GM12878 (cell line): ENCODE data around the gene TMEM256. TPM values are rescaled to one million over a fixed set of nuclear protein-coding genes. Genes with fewer than 3 reads are reported as not detected.

Source experiments
- BACH1 ChIP-seq: fragments of 450-650 bp; IDR thresholded peaks from 2 replicates; pipeline ENCODE4 v1.6.1; 2017; ENCODE audit warnings: mild to moderate bottlenecking, borderline replicate concordance
- BMI1 ChIP-seq: fragments of 450-650 bp; IDR thresholded peaks from 2 replicates; pipeline ENCODE4 v1.6.1; 2016; ENCODE audit warnings: mild to moderate bottlenecking, moderate library complexity, borderline replicate concordance
- EGR1 ChIP-seq, 2 experiments: IDR thresholded peaks; 1 replicate in 1 of 2; 2 replicates in 1 of 2; pipeline ENCODE4 v1.6.1; 2011 to 2012; ENCODE audit warnings: low read depth in 2 of 2, low read length in 2 of 2, borderline replicate concordance in 1 of 2, mild to moderate bottlenecking in 1 of 2, moderate library complexity in 1 of 2
- GABPA ChIP-seq: IDR thresholded peaks from 2 replicates; pipeline ENCODE4 v1.6.1; 2014; ENCODE audit warnings: antibody characterized with exemption, low read depth, mild to moderate bottlenecking, inconsistent platforms
- NFXL1 ChIP-seq: fragments of 450-650 bp; IDR thresholded peaks from 2 replicates; pipeline ENCODE4 v1.6.1; 2017; ENCODE audit warnings: antibody characterized with exemption, mild to moderate bottlenecking, borderline replicate concordance
- NRF1 ChIP-seq: conservative IDR thresholded peaks from 2 replicates; pipeline ENCODE4 v1.6.1; 2011; ENCODE audit warnings: mild to moderate bottlenecking, low read depth, low read length, improper control_type of control experiment
- RB1 ChIP-seq: fragments of 450-650 bp; formaldehyde crosslinking; IDR thresholded peaks from 2 replicates; pipeline ENCODE4 v1.6.1; 2017; ENCODE audit warnings: mild to moderate bottlenecking, borderline replicate concordance
- RFX5 ChIP-seq: IDR thresholded peaks from 2 replicates; pipeline ENCODE4 v1.6.1; 2011; ENCODE audit warnings: low read depth, low read length, improper control_type of control experiment
- SIN3A ChIP-seq: IDR thresholded peaks from 2 replicates; pipeline ENCODE4 v1.6.1; 2012; ENCODE audit warnings: low read depth, low read length, improper control_type of control experiment
- SIX5 ChIP-seq: IDR thresholded peaks from 2 replicates; pipeline ENCODE4 v1.6.1; 2011; ENCODE audit warnings: mild to moderate bottlenecking, low read depth, low read length, moderate library complexity; ENCODE audit not compliant: severe bottlenecking
- SREBF2 ChIP-seq: IDR thresholded peaks from 2 replicates; pipeline ENCODE4 v1.6.1; 2012; ENCODE audit warnings: mild to moderate bottlenecking, low read length
- STAT3 ChIP-seq: IDR thresholded peaks from 2 replicates; pipeline ENCODE4 v1.6.1; 2011; ENCODE audit warnings: low read depth, low read length, improper control_type of control experiment
- SUPT20H ChIP-seq: IDR thresholded peaks from 2 replicates; pipeline ENCODE4 v1.6.1; 2011; ENCODE audit warnings: low read depth, mild to moderate bottlenecking, low read length, moderate library complexity, borderline replicate concordance; ENCODE audit not compliant: control insufficient read depth
- polyA plus RNA-seq, 11 experiments: library from polyadenylated mRNA; depleted of rRNA in 4 of 11; unstranded in 6 of 11; stranded (reverse) in 5 of 11; fragments of >200 nt; fragmentation: Nextera tagmentation in 4 of 11; fragmentation: Illumina TruSeq in 1 of 11; extraction: Ambion mirVana in 4 of 11; extraction: Trizol in 1 of 11; gene quantifications; 1 replicate in 1 of 11; 2 replicates in 10 of 11; pipeline versions ENCODE4 v1.2.1 to v1.2.3, GENCODE V29; 2011 to 2016; ENCODE audit warnings: inconsistent platforms in 2 of 11, missing spikeins in 2 of 11, low read depth in 1 of 11
- total RNA-seq, 4 experiments: library from RNA; depleted of rRNA in 3 of 4; stranded (reverse); fragments of >200 nt in 3 of 4; fragmentation: Illumina TruSeq in 1 of 4; extraction: Trizol in 1 of 4; gene quantifications; 2 replicates each; pipeline versions ENCODE4 v1.2.1 to v1.2.3, GENCODE V29; 2013 to 2021
- TF ChIP-seq, protein P1 (sequence below): IDR thresholded peaks from 2 replicates; pipeline ENCODE4 v1.6.1; 2012; ENCODE audit warnings: mild to moderate bottlenecking, low read depth, low read length
- TF ChIP-seq, protein P2 (sequence below): IDR thresholded peaks from 2 replicates; pipeline ENCODE4 v1.6.1; 2012; ENCODE audit warnings: low read depth, low read length, improper control_type of control experiment
- TF ChIP-seq, protein P3 (sequence below): IDR thresholded peaks from 2 replicates; pipeline ENCODE4 v1.6.1; 2011; ENCODE audit warnings: mild to moderate bottlenecking, low read depth, low read length, moderate library complexity; ENCODE audit not compliant: insufficient replicate concordance
- TF ChIP-seq, protein P4 (sequence below): IDR thresholded peaks from 2 replicates; pipeline ENCODE4 v1.6.1; 2011; ENCODE audit warnings: low read depth, low read length, improper control_type of control experiment, borderline replicate concordance
- TF ChIP-seq, protein P5 (sequence below): fragments of 450-650 bp; IDR thresholded peaks from 2 replicates; pipeline ENCODE4 v1.6.1; 2018; ENCODE audit warnings: mild to moderate bottlenecking, low read depth, moderate library complexity; ENCODE audit not compliant: partially characterized antibody

The TMEM256 gene
- total and polyA plus RNA-seq, 10 of the 15 experiments (the other 5 are each of a cell fraction or from before 2014, with no cell fraction given) = 57.3 to 342 (median 95.7) TPM

DNA sequence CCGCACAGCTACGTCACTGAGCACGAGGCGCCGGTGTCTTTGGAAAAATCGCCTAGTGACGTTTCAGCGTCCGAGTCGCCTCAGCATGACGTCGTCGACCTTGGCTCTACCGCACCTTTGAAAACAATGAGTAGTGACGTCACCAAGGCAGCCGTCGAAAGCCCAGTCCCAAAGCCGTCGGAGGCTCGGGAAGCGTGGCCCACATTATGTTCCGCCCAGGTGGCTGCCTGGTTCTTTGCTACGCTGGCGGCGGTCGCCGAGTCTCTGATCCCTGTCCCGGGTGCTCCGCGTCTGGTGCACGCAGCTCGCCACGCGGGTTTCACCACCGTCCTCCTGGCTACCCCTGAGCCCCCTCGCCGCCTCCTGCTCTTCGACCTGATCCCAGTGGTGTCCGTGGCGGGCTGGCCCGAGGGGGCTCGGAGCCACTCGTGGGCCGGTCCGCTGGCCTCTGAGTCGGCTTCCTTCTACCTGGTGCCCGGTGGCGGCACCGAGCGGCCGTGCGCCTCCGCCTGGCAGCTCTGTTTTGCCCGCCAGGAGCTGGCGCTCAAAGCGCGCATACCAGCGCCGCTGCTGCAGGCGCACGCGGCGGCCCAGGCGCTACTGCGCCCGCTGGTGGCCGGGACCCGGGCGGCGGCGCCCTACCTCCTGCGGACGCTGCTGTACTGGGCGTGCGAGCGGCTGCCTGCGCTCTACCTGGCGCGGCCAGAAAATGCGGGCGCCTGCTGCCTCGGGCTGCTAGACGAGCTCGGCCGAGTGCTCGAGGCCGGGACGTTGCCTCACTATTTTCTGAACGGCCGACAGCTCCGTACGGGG, 32.9 kb upstream of the TMEM256 start (continued):
- TF ChIP-seq, protein P1, sequence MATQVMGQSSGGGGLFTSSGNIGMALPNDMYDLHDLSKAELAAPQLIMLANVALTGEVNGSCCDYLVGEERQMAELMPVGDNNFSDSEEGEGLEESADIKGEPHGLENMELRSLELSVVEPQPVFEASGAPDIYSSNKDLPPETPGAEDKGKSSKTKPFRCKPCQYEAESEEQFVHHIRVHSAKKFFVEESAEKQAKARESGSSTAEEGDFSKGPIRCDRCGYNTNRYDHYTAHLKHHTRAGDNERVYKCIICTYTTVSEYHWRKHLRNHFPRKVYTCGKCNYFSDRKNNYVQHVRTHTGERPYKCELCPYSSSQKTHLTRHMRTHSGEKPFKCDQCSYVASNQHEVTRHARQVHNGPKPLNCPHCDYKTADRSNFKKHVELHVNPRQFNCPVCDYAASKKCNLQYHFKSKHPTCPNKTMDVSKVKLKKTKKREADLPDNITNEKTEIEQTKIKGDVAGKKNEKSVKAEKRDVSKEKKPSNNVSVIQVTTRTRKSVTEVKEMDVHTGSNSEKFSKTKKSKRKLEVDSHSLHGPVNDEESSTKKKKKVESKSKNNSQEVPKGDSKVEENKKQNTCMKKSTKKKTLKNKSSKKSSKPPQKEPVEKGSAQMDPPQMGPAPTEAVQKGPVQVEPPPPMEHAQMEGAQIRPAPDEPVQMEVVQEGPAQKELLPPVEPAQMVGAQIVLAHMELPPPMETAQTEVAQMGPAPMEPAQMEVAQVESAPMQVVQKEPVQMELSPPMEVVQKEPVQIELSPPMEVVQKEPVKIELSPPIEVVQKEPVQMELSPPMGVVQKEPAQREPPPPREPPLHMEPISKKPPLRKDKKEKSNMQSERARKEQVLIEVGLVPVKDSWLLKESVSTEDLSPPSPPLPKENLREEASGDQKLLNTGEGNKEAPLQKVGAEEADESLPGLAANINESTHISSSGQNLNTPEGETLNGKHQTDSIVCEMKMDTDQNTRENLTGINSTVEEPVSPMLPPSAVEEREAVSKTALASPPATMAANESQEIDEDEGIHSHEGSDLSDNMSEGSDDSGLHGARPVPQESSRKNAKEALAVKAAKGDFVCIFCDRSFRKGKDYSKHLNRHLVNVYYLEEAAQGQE = no peak
- TF ChIP-seq EGR1 (IDR thresholded peaks at IDR 0.05; ENCODE audit: borderline replicate concordance in 1 of 2, low read depth in 2 of 2, low read length in 2 of 2) (peak in 1 of 2 experiments; percentile 27; a peak in 1 of 3 replicates), GABPA (no peak), BACH1 (no peak; the same call in 1 of the 2 replicates), RFX5 (no peak), SREBF2 (no peak), SUPT20H (no peak), SIN3A (no peak), BMI1 (no peak), NRF1 (no peak), SIX5 (no peak), STAT3 (no peak), RB1 (peak; percentile 36; the same call in 1 of the 2 replicates), NFXL1 (no peak)
- TF ChIP-seq, protein P2, sequence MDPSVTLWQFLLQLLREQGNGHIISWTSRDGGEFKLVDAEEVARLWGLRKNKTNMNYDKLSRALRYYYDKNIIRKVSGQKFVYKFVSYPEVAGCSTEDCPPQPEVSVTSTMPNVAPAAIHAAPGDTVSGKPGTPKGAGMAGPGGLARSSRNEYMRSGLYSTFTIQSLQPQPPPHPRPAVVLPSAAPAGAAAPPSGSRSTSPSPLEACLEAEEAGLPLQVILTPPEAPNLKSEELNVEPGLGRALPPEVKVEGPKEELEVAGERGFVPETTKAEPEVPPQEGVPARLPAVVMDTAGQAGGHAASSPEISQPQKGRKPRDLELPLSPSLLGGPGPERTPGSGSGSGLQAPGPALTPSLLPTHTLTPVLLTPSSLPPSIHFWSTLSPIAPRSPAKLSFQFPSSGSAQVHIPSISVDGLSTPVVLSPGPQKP = no peak
- TF ChIP-seq, protein P3, sequence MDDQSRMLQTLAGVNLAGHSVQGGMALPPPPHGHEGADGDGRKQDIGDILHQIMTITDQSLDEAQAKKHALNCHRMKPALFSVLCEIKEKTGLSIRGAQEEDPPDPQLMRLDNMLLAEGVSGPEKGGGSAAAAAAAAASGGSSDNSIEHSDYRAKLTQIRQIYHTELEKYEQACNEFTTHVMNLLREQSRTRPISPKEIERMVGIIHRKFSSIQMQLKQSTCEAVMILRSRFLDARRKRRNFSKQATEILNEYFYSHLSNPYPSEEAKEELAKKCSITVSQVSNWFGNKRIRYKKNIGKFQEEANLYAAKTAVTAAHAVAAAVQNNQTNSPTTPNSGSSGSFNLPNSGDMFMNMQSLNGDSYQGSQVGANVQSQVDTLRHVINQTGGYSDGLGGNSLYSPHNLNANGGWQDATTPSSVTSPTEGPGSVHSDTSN = no peak
- TF ChIP-seq, protein P4, sequence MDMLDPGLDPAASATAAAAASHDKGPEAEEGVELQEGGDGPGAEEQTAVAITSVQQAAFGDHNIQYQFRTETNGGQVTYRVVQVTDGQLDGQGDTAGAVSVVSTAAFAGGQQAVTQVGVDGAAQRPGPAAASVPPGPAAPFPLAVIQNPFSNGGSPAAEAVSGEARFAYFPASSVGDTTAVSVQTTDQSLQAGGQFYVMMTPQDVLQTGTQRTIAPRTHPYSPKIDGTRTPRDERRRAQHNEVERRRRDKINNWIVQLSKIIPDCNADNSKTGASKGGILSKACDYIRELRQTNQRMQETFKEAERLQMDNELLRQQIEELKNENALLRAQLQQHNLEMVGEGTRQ = no peak; the same call in 1 of the 2 replicates
- TF ChIP-seq, protein P5, sequence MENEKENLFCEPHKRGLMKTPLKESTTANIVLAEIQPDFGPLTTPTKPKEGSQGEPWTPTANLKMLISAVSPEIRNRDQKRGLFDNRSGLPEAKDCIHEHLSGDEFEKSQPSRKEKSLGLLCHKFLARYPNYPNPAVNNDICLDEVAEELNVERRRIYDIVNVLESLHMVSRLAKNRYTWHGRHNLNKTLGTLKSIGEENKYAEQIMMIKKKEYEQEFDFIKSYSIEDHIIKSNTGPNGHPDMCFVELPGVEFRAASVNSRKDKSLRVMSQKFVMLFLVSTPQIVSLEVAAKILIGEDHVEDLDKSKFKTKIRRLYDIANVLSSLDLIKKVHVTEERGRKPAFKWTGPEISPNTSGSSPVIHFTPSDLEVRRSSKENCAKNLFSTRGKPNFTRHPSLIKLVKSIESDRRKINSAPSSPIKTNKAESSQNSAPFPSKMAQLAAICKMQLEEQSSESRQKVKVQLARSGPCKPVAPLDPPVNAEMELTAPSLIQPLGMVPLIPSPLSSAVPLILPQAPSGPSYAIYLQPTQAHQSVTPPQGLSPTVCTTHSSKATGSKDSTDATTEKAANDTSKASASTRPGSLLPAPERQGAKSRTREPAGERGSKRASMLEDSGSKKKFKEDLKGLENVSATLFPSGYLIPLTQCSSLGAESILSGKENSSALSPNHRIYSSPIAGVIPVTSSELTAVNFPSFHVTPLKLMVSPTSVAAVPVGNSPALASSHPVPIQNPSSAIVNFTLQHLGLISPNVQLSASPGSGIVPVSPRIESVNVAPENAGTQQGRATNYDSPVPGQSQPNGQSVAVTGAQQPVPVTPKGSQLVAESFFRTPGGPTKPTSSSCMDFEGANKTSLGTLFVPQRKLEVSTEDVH = no peak
